AG10803 (cell line): ENCODE data around the gene ACTN2.

ENCODE experiments used
- DNase-seq: peaks from one replicate; pipeline ENCODE4 v3.0.0; 2010; ENCODE audit warnings: low read depth
- H3K4me3 ChIP-seq: 2 replicates; pipeline ENCODE4 v1.5.1; 2011; ENCODE audit warnings: mild to moderate bottlenecking, low read length, control low read depth
- CTCF ChIP-seq: conservative IDR thresholded peaks from 2 replicates; pipeline ENCODE4 v1.5.1; 2011; ENCODE audit warnings: mild to moderate bottlenecking, low read length, control low read depth, inconsistent platforms

Gene ACTN2

GRCh38 chr1:236754525-236755210, 68.4 kb downstream of the ACTN2 start:
- H3K4me3 ChIP-seq = no peak overlapping the region
- no peak for TF ChIP-seq CTCF
- no peak for DNase-seq

GRCh38 chr1:236757640-236758039, 71.3 kb downstream of the ACTN2 start:
- no peak overlapping the region for H3K4me3 ChIP-seq
- TF ChIP-seq CTCF = no peak
- no peak for DNase-seq

GRCh38 chr1:236759252-236759859, 73.1 kb downstream of the ACTN2 start:
- TF ChIP-seq CTCF = peak; percentile 78
- H3K4me3 ChIP-seq = no peak overlapping the region
- DNase-seq = peak; percentile 34

GRCh38 chr1:236760480-236760879, 74.2 kb downstream of the ACTN2 start:
- DNase-seq = no peak
- no peak overlapping the region for H3K4me3 ChIP-seq
- no peak for TF ChIP-seq CTCF

GRCh38 chr1:236760986-236761385, 74.7 kb downstream of the ACTN2 start:
- DNase-seq = no peak
- no peak overlapping the region for H3K4me3 ChIP-seq
- no peak for TF ChIP-seq CTCF

- no peak for DNase-seq
- H3K4me3 ChIP-seq = no peak overlapping the region
- no peak for TF ChIP-seq CTCF
Observed at GRCh38 chr1:236761397-236762132, 75.3 kb downstream of the ACTN2 start.
